ENCODE results near the gene PIP4K2A.

DNA sequence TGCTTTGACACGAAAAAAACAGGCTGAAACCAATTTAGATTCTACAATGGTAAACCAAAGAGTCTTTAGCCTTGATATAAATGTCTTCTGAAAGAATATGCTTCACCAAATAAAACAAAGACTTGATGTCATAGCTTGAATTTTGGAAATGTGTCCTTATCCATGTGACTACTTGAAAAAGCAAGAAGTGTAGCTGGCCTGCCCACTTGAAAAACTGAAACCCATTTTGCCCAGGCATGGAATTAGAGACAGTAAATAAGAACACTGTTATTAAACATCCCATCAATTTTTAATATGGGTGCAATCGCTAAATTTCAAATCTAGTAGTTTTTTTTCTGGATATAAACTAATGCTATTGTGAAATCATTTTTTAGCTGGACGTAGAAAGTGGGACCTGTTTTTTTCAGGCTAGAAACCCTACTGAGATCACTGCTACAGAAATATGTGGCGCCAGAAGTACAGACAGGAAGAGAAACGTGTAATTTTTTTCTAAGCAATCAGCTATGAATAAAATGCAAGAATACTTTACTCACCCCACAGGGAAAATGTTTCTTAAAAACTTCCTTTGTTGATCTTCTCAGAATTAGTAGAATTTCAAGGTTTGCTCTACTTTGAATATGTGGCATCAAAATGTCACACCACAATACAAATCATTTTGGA, 56.7 kb downstream of the PIP4K2A start:
- TF ChIP-seq, protein P1, sequence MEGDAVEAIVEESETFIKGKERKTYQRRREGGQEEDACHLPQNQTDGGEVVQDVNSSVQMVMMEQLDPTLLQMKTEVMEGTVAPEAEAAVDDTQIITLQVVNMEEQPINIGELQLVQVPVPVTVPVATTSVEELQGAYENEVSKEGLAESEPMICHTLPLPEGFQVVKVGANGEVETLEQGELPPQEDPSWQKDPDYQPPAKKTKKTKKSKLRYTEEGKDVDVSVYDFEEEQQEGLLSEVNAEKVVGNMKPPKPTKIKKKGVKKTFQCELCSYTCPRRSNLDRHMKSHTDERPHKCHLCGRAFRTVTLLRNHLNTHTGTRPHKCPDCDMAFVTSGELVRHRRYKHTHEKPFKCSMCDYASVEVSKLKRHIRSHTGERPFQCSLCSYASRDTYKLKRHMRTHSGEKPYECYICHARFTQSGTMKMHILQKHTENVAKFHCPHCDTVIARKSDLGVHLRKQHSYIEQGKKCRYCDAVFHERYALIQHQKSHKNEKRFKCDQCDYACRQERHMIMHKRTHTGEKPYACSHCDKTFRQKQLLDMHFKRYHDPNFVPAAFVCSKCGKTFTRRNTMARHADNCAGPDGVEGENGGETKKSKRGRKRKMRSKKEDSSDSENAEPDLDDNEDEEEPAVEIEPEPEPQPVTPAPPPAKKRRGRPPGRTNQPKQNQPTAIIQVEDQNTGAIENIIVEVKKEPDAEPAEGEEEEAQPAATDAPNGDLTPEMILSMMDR (IDR thresholded peaks at IDR 0.05): no peak
- TF ChIP-seq POLR2A (IDR thresholded peaks at IDR 0.05): no peak
